HG03342 (cell line): ENCODE measurements around the gene TMEM89.

ENCODE experiments used
- ATAC-seq: cut with Tn5 transposase; IDR thresholded peaks from one replicate; pipeline ENCODE4 v1.9.1; 2021; ENCODE audit warnings: mild to moderate bottlenecking, moderate library complexity; ENCODE audit not compliant: unreplicated experiment

The TMEM89 gene

DNA sequence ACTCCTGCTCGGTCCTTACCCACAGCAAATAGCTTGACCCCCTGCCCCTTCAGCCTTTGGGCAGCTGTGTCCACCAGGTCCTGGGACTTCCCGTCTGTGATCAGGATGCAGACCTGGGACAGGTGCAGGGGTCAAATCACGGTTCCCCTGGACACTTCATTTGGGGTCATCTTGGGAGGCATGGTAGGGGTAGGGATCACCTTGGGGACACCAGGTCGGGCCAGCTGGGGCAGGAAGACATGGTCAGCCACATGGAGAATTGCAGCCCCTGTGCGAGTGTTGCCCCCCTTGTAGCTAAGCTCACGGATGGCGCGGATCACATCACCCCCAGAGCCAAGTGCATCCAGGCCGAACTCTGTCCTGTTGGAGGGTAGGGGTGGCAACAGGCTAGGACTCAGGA is 28.2 kb downstream of the TMEM89 start:
- no peak for ATAC-seq

DNA sequence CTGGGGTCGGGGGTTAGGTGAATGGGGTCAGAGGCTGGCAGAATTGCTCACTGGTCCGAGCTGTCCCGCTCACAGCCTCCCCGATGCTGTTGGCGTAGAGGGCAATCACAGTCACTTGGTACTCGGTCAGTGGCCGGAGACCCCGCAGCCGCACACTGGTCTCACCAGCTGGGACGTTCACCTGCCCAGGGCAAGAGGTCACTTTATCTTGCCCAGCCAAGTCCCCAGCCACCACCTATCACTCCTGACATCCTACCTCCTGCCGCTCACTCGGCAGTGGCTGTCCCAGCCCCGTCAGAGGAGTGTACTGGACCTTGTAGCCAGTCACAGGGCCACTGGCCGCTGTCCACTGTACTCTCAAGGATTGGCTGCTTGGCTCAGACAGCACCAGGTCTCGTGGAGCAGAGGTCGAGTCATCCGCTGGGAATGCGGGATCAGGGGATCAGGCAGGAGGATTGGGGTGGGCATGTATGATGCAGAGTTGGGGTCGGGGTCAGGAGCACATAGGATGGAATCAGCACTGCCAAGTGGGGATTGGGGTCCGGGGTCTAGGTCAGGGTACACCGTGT is 29.0 kb downstream of the TMEM89 start:
- no peak for ATAC-seq

DNA sequence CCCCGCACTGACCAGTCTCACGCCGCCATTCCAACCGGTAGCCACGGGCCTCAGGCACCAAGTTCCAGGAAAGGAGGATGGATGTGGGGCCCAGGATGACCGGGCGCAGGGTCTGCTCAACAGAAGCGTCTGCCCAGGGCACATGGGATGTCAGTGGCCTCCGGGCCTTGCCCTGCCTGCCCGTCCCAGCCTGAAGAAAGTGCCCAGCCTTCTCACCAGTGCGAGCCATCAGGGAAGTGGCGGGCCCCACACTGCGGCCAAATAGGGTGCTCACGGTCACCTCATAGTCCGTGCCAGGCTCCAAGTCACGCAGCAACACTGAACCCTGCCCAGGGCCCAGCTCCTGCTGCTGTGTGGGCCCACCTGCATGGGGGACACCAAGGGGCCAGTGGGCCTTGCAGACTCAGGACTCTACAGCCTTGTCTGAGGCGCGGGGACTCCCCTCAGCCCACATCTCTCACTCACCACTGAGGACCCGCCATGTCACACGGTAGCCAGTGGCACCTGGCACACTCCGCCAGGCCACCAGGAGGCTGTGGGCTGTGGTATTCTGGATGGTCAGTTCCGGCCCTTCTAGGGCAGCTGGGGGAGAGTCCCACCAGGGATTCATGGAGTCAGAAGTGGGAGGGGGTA is 29.6 kb downstream of the TMEM89 start:
- no peak for ATAC-seq

- no peak for ATAC-seq
Observed at GRCh38 chr3:48591436-48591835, 30.1 kb downstream of the TMEM89 start.

DNA sequence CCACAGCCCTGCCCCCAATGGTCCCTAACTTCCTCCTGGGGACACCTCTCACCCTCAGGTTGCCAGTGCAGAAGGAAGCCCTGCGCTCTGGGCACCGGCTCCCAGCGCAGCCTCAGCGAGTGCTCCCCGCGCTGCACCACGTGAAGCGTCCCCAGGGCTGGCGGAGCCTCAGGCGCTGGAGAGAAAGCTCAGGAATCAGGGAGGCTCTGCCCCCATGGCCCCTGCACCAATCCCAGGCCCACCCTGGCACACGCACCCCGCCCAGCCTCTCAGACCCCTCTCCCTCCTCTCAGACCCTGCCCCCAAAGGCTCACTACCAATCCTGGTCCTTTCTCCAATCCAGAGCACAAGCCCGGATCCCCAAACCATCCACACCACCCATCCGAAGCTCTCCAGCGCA is 33.3 kb downstream of the TMEM89 start:
- ATAC-seq, result no peak

- no peak for ATAC-seq
Observed at GRCh38 chr3:48587686-48588085, 33.9 kb downstream of the TMEM89 start.

GRCh38 chr3:48585411-48585810 is 36.2 kb downstream of the TMEM89 start:
- no peak for ATAC-seq

GRCh38 chr3:48584836-48585235 is 36.7 kb downstream of the TMEM89 start:
- ATAC-seq, result no peak

- ATAC-seq, result no peak
Observed at GRCh38 chr3:48581621-48582481, 39.7 kb downstream of the TMEM89 start.

- no peak for ATAC-seq
Observed at GRCh38 chr3:48576647-48577046, 44.9 kb downstream of the TMEM89 start.

DNA sequence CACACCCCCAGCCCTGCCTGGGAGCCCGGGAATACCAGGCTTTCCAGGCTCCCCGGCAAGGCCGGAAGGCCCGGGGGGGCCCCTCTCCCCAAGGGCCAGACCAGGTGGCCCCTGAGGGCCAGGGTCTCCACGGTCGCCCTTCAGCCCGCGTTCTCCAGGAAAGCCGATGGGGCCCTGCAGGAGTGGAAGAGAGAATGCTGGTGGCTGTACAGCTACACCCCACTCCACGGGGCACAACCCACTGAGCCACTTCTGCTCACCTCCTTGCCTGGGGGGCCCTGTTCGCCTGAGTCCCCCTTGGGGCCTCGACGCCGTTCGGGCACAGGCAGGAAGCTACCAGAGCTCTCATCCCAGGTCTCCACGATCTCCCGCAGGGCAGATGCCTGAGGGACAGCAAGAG is 46.2 kb downstream of the TMEM89 start:
- ATAC-seq, result no peak

- no peak for ATAC-seq
Observed at GRCh38 chr3:48573973-48574585, 47.5 kb downstream of the TMEM89 start.

DNA sequence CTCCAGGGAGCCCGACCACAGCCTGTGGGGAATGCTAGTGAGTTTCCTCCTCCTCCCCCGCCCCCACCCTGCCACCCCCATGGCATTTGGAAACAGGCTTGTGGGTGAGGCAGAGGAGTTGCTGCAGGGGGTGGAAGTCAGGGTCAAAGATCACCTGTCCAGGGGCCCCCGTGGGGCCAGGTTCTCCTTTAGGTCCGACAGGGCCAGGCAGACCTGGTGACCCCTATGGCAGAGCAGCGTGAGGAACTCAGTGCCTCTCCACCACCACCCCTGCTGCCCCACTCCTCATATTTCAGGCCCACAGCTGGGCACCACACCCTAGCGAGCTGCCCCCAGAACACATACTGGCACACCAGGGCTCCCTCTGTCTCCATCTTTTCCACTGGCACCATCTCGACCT is 49.1 kb downstream of the TMEM89 start:
- ATAC-seq, result no peak

GRCh38 chr3:48571938-48572337 is 49.6 kb downstream of the TMEM89 start:
- ATAC-seq, result no peak
